SU-DHL-6 (cell line): Measurements from ENCODE around the gene MTOR.

ENCODE experiments used
- H2AFZ ChIP-seq: fragments of 200-600 bp; sonication (generic); 2 replicates; pipeline ENCODE4 v1.6.1; 2014; ENCODE audit warnings: low read depth, mild to moderate bottlenecking, moderate library complexity, mixed read lengths, antibody characterized with exemption, low read length; ENCODE audit not compliant: severe bottlenecking
- H3F3A ChIP-seq: fragments of 200-600 bp; shearing (Covaris generic); 2 replicates; pipeline ENCODE4 v1.6.0; 2016; ENCODE audit warnings: antibody characterized with exemption, mild to moderate bottlenecking; ENCODE audit not compliant: insufficient read depth
- H3K27ac ChIP-seq: fragments of 200-600 bp; sonication (generic); 2 replicates; pipeline ENCODE4 v1.5.1; 2016; ENCODE audit warnings: low read depth, mild to moderate bottlenecking, low read length, moderate library complexity, mixed read lengths
- H3K27me3 ChIP-seq: fragments of 200-600 bp; sonication (generic), shearing (Covaris generic); 2 replicates; pipeline ENCODE4 v1.6.0; 2014; ENCODE audit warnings: mild to moderate bottlenecking, low read length
- H3K36me3 ChIP-seq: fragments of 200-600 bp; sonication (generic); 2 replicates; pipeline ENCODE4 v1.6.1; 2014; ENCODE audit warnings: mild to moderate bottlenecking, low read length, mixed read lengths
- H3K4me2 ChIP-seq: fragments of 300-600, 200-600 bp; shearing (Covaris generic), sonication (generic); 2 replicates; pipeline ENCODE4 v1.6.0; 2014; ENCODE audit warnings: low read length, low read depth, mild to moderate bottlenecking; ENCODE audit not compliant: poor library complexity, severe bottlenecking
- H3K4me3 ChIP-seq: fragments of 200-600 bp; sonication (generic); 2 replicates; pipeline ENCODE4 v1.5.1; 2014; ENCODE audit warnings: antibody characterized with exemption, low read length, mild to moderate bottlenecking, mixed read lengths; ENCODE audit not compliant: insufficient read depth, poor library complexity, severe bottlenecking
- H3K79me2 ChIP-seq: fragments of 200-600 bp; sonication (generic); 2 replicates; pipeline ENCODE4 v1.6.1; 2014; ENCODE audit warnings: mild to moderate bottlenecking, low read length, moderate library complexity; ENCODE audit not compliant: insufficient read depth
- H3K9ac ChIP-seq: fragments of 200-600 bp; sonication (generic); 2 replicates; pipeline ENCODE4 v1.7.0; 2014; ENCODE audit warnings: mild to moderate bottlenecking, low read length
- H3K9me2 ChIP-seq: fragments of 200-600 bp; sonication (generic); replicated peaks from 2 replicates; pipeline ENCODE4 v1.6.1; 2014; ENCODE audit warnings: low read length; ENCODE audit not compliant: insufficient read depth
- H3K9me3 ChIP-seq: fragments of 200-600 bp; sonication (generic); 2 replicates; pipeline ENCODE4 v1.6.1; 2014; ENCODE audit warnings: low read length, mixed read lengths; ENCODE audit not compliant: insufficient read depth
- H4K20me1 ChIP-seq: fragments of 200-600 bp; sonication (generic); 2 replicates; pipeline ENCODE4 v1.6.1; 2014; ENCODE audit warnings: low read depth, mild to moderate bottlenecking, antibody characterized with exemption, low read length, moderate library complexity, mixed read lengths
- EZH2phosphoT487 ChIP-seq: fragments of 200-600 bp; sonication (generic), shearing (Covaris generic); conservative IDR thresholded peaks from 2 replicates; pipeline ENCODE4 v1.6.1; 2018; ENCODE audit warnings: mild to moderate bottlenecking, antibody characterized with exemption, low read length, moderate library complexity, mixed read lengths
- TF ChIP-seq, protein P1 (sequence below): fragments of 200-600 bp; sonication (generic); IDR thresholded peaks from one replicate; pipeline ENCODE4 v1.5.1; 2017; ENCODE audit warnings: antibody characterized with exemption, mild to moderate bottlenecking, low read length, moderate library complexity; ENCODE audit not compliant: insufficient read depth, poor library complexity, severe bottlenecking

Gene MTOR

DNA sequence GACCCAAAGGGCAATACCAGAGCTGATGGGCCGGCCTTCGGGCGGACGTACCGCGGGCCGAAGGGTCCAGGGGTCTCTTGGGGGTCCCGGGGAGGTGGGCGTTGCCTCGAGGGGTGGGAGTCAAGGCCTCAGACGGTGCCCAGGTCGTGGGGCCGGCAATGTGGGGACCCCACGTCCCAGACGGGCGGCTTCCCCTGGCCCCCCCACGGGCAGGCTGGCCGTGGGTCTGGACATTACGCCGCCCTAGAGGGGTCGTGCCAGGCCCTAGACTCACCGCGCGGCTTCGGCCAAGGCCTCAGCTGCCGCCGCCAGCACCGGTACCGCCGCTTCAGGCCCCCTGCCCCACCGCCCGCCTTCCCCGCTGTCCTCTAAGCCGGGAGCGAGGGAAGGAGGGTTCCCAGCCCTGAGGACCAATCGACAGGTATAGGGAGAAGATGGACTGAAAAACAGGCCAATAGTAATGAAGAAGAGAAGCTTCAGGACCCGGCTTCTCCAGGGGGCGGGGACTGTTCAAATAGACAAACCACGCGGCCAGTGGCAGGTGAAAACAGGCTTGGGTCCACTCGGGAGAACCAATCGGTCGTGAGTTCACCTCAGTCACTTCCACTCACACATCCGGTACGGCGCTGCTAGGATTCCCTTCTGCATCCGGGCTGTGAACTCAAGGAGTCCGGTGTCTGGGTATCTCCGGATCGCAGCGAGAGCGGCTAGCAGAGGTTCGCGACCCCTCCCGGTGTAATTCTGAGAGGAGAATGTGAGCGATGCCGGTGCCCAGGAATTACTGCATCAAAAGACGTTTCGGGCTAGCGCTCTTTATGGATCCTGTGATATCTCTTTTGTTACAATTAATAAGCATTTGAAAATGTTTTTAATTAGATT is at the start of gene MTOR:
Gene MTOR (minus strand): TSS at position 381 of the 879 bp plus-strand sequence. CDS start 3,142 bp downstream, outside the sequence.
- peak within 1 kb of the TSS; percentile 95 for H3K4me3 ChIP-seq
- no peak for TF ChIP-seq EZH2phosphoT487
- TF ChIP-seq, protein P1, sequence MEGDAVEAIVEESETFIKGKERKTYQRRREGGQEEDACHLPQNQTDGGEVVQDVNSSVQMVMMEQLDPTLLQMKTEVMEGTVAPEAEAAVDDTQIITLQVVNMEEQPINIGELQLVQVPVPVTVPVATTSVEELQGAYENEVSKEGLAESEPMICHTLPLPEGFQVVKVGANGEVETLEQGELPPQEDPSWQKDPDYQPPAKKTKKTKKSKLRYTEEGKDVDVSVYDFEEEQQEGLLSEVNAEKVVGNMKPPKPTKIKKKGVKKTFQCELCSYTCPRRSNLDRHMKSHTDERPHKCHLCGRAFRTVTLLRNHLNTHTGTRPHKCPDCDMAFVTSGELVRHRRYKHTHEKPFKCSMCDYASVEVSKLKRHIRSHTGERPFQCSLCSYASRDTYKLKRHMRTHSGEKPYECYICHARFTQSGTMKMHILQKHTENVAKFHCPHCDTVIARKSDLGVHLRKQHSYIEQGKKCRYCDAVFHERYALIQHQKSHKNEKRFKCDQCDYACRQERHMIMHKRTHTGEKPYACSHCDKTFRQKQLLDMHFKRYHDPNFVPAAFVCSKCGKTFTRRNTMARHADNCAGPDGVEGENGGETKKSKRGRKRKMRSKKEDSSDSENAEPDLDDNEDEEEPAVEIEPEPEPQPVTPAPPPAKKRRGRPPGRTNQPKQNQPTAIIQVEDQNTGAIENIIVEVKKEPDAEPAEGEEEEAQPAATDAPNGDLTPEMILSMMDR = peak; percentile 10
- H2AFZ ChIP-seq = peak within 1 kb of the TSS; percentile 73
- H3F3A ChIP-seq = peaks cover 3% of the 10 kb centered on the region; the same call in 1 of the 2 replicates
- H3K27me3 ChIP-seq = no peaks in the 10 kb centered on the region
- peaks cover 23% of the 10 kb centered on the region for H3K79me2 ChIP-seq
- no peaks in the 10 kb centered on the region for H4K20me1 ChIP-seq
- peaks cover 5% of the 10 kb centered on the region; the same call in 1 of the 2 replicates for H3K36me3 ChIP-seq
- H3K4me2 ChIP-seq = peak within 1 kb of the TSS; percentile 82
- peak within 1 kb of the TSS; percentile 97 for H3K9ac ChIP-seq
- no peaks in the 10 kb centered on the region for H3K9me3 ChIP-seq
- no peaks in the 10 kb centered on the region for H3K9me2 ChIP-seq
- H3K27ac ChIP-seq = no peak within 1 kb of the TSS

DNA sequence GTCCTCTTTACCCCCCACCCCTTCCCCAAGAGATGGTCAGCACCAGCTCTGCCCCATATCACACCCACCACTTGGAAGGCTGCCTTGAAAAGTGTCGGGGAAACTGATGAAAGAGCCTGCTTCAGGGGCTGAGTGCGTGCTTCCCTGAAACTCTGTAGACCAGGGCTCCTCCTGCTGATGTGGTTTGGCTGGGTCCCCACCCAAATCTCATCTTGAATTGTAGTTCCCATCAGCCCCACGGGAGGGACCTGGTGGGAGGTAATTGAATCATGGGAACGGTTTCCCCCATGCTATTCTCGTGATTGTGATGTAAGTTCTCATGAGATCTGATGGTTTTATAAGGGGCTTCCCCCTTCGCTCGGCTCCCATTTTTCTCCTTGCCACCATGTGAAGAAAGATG is 47.0 kb upstream of the MTOR start:
- no peak overlapping the region for H3K4me2 ChIP-seq
- H3K9me3 ChIP-seq = no peaks in the 10 kb centered on the region
- H3F3A ChIP-seq = no peaks in the 10 kb centered on the region
- no peaks in the 10 kb centered on the region for H3K79me2 ChIP-seq
- H3K9me2 ChIP-seq = no peaks in the 10 kb centered on the region
- H2AFZ ChIP-seq = no peak overlapping the region
- TF ChIP-seq EZH2phosphoT487 = no peak
- TF ChIP-seq, protein P1 = no peak
- no peaks in the 10 kb centered on the region for H4K20me1 ChIP-seq
- no peak overlapping the region for H3K27ac ChIP-seq
- H3K36me3 ChIP-seq = no peaks in the 10 kb centered on the region
- H3K9ac ChIP-seq = no peak overlapping the region
- no peak overlapping the region for H3K4me3 ChIP-seq
- no peaks in the 10 kb centered on the region; the same call in 1 of the 2 replicates for H3K27me3 ChIP-seq

DNA sequence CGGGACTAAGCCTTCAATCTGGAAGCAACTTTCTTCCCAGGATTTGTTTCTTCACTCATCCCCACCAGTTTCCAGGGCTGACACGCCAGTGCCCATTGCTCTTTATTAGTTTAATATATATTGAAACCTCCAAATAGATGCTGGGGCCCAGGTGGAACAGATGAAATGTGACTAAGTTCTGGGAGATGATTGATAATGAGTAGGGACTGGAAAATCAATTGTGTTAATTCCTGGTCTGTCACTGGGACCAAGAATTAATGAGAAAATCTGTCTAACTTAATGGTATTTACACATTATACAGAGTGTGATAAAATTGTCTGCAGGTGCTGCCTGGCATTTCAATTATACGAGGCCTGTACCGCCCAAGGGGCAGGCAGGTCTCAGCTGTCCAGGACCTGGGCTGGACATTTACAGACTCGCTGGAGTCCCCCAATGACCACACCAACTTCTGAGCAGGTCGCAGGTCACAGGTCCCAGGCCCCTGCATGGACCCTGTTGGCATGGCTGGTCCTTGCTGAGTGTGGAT is 46.4 kb upstream of the MTOR start:
- TF ChIP-seq, protein P1 = no peak
- no peak for TF ChIP-seq EZH2phosphoT487
- no peaks in the 10 kb centered on the region for H3K9me2 ChIP-seq
- no peak overlapping the region for H3K4me2 ChIP-seq
- no peak overlapping the region for H3K9ac ChIP-seq
- H2AFZ ChIP-seq = no peak overlapping the region
- H3K79me2 ChIP-seq = no peaks in the 10 kb centered on the region
- no peak overlapping the region for H3K4me3 ChIP-seq
- H4K20me1 ChIP-seq = no peaks in the 10 kb centered on the region
- H3K36me3 ChIP-seq = no peaks in the 10 kb centered on the region
- H3K27me3 ChIP-seq = no peaks in the 10 kb centered on the region; the same call in 1 of the 2 replicates
- no peaks in the 10 kb centered on the region for H3F3A ChIP-seq
- H3K9me3 ChIP-seq = no peaks in the 10 kb centered on the region
- H3K27ac ChIP-seq = no peak overlapping the region
